ENCODE measurements around the gene BSDC1. TPM values are rescaled to one million over a fixed set of nuclear protein-coding genes. Genes with fewer than 3 reads are reported as not detected.

BSDC1 gene
- total and polyA plus RNA-seq, 8 donors: 35.9 to 56.9 (median 43.4) TPM

- peak within 1 kb of the TSS; percentile 12 to 50 (median 27) for H3K4me3 ChIP-seq
- no peaks in the 10 kb centered on the region for H3K27me3 ChIP-seq
- peak in 1 of 4 donors; percentile 19 for ATAC-seq
- DNase-seq: peak in 1 of 6 donors; percentile 34
- H3K9me3 ChIP-seq: no peaks in the 10 kb centered on the region
- peak within 1 kb of the TSS in 2 of 4 donors; percentile 44 to 65 for H3K27ac ChIP-seq
- 71 to 72% methylated on average over 17 of the region's 17 CpGs for WGBS, 2 donors
- peaks cover 4 to 18% (median 12%) of the 10 kb centered on the region in 3 donors for H3K36me3 ChIP-seq
- intact Hi-C loops (cut with DNase I): no loop called here
- no peak for TF ChIP-seq CTCF (IDR thresholded peaks at IDR 0.05)
- H3K4me1 ChIP-seq: peaks cover 0 to 6% (median 4%) of the 10 kb centered on the region in 3 donors
- no peak for FAIRE-seq
Observed at GRCh38 chr1:32362474-32363313, 31.5 kb downstream of the BSDC1 start, which contains the start of the genes FAM229A and TSSK3. Gene FAM229A (minus strand): TSS chr1:32362485. CDS start chr1:32362091, 394 bp downstream. Gene TSSK3 (plus strand): TSS chr1:32362539. CDS start chr1:32362702, 163 bp downstream.

GRCh38 chr1:32361674-32362473, 32.4 kb downstream of the BSDC1 start:
- DNase-seq: peak; percentile 44 to 87 (median 66)
- 0 to 2% methylated on average over 49 to 91 of the region's 91 CpGs for WGBS, 2 donors
- no peak for FAIRE-seq
- peak overlapping the region in 2 of 4 donors; percentile 44 to 65 for H3K27ac ChIP-seq
- no peaks in the 10 kb centered on the region for H3K9me3 ChIP-seq
- peak in 3 of 4 donors; percentile 10 to 19 (median 10) for TF ChIP-seq CTCF (IDR thresholded peaks at IDR 0.05)
- peak; percentile 57 to 82 (median 78) for ATAC-seq
- H3K27me3 ChIP-seq: no peaks in the 10 kb centered on the region
- H3K4me1 ChIP-seq: peaks cover 0 to 6% (median 4%) of the 10 kb centered on the region in 3 donors
- H3K36me3 ChIP-seq: peaks cover 0 to 10% (median 8%) of the 10 kb centered on the region in 3 donors
- H3K4me3 ChIP-seq: peak overlapping the region; percentile 12 to 50 (median 27)
- intact Hi-C loops (cut with DNase I): no loop called here

DNA sequence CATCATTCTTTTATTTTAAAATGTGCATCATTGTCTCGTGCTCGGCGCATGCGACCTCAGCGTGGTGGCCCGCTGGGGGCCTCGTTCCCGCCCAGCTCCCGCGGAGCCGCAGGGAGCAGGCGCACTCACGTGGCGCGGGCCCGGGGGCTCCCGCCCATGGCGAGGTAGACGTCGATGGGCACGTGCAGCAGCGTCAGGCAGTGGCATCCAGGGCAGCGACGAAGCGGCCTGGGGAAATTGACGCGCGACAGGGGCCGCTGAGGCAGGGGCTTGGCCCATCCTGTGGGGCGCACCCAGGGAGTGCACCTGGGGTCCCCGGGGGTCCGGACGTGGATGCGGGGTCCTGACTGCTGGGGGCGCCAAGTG, 33.0 kb downstream of the BSDC1 start:
- peaks cover 0 to 6% (median 4%) of the 10 kb centered on the region in 3 donors for H3K36me3 ChIP-seq
- peak in 1 of 6 donors; percentile 62 for DNase-seq
- H3K27ac ChIP-seq: no peak overlapping the region
- 57 to 66% methylated on average over 29 to 35 of the region's 35 CpGs for WGBS, 2 donors
- TF ChIP-seq CTCF (IDR thresholded peaks at IDR 0.05): no peak
- H3K4me3 ChIP-seq: peak overlapping the region in 3 of 4 donors; percentile 12 to 50 (median 31)
- intact Hi-C loops (cut with DNase I): no loop called here
- no peaks in the 10 kb centered on the region for H3K27me3 ChIP-seq
- no peak for ATAC-seq
- no peaks in the 10 kb centered on the region for H3K9me3 ChIP-seq
- H3K4me1 ChIP-seq: peaks cover 0 to 6% (median 4%) of the 10 kb centered on the region in 3 donors
- FAIRE-seq: no peak

GRCh38 chr1:32358435-32358834, 35.8 kb downstream of the BSDC1 start:
- Histone ChIP-seq H3K36me3 (peaks cover 0 to 1% (median 0%) of the 10 kb centered on the region in 3 donors), H3K27me3 (no peaks in the 10 kb centered on the region), H3K9me3 (no peaks in the 10 kb centered on the region), H3K27ac (no peak overlapping the region), H3K4me1 (peaks cover 4 to 8% (median 4%) of the 10 kb centered on the region in 3 donors), H3K4me3 (no peak overlapping the region)
- FAIRE-seq (no peak), ATAC-seq (no peak), DNase-seq (no peak)
- no peak for TF ChIP-seq CTCF (IDR thresholded peaks at IDR 0.05)
- intact Hi-C loops (cut with DNase I): no loop called here
- 45 to 55% methylated on average over 3 of the region's 3 CpGs for WGBS, 2 donors

Measured in pancreas (tissue), 10 donors.